Mucosa of rectum (tissue), 2 donors: ENCODE data around the gene TMEM205.
A peak's percentile ranks its signal among the peaks of the same experiment; 100 is the strongest.
"Not testable (repeated sequence)": the region's sequence is repeated elsewhere in the genome, so short reads cannot be mapped to it uniquely, and the experiment has no call there.

Experiments
- H3K27ac ChIP-seq, 2 donors: one replicate each; pipeline ENCODE4 v1.7.0; 2013; ENCODE audit warnings: inconsistent platforms in 2 of 2, low read depth in 2 of 2, low read length in 2 of 2
- H3K27me3 ChIP-seq, 2 donors: one replicate each; pipeline ENCODE4 v1.7.0; 2013; ENCODE audit warnings: low read length in 2 of 2; ENCODE audit not compliant: control insufficient read depth in 2 of 2, insufficient read depth in 2 of 2
- H3K36me3 ChIP-seq, 2 donors: one replicate each; pipeline ENCODE4 v1.7.0; 2013; ENCODE audit warnings: low read length in 2 of 2; ENCODE audit not compliant: control insufficient read depth in 2 of 2, insufficient read depth in 2 of 2
- H3K4me1 ChIP-seq, 2 donors: one replicate each; pipeline ENCODE4 v1.7.0; 2013; ENCODE audit warnings: low read length in 2 of 2, mild to moderate bottlenecking in 1 of 2; ENCODE audit not compliant: control insufficient read depth in 2 of 2, insufficient read depth in 2 of 2
- H3K4me3 ChIP-seq, 2 donors: one replicate each; pipeline ENCODE4 v1.7.0; 2013; ENCODE audit warnings: low read length in 2 of 2
- H3K9ac ChIP-seq, 2 donors: one replicate each; pipeline ENCODE4 v1.7.0; 2013; ENCODE audit warnings: low read length in 2 of 2, low read depth in 1 of 2, mild to moderate bottlenecking in 1 of 2
- H3K9me3 ChIP-seq, 2 donors: one replicate each; pipeline ENCODE4 v1.7.0; 2013; ENCODE audit warnings: low read length in 2 of 2; ENCODE audit not compliant: control insufficient read depth in 2 of 2
- donor health status: healthy.
- donor health status: Normal muscosa, but diverticular disease.

TMEM205 gene

GRCh38 chr19:11379857-11380350 lies 33.8 kb upstream of the TMEM205 start:
- Histone ChIP-seq H3K9ac (no peak overlapping the region), H3K36me3 (no peaks in the 10 kb centered on the region), H3K4me3 (peak overlapping the region; percentile 84 to 87), H3K27ac (no peak overlapping the region), H3K27me3 (peaks cover 0 to 3% of the 10 kb centered on the region in 2 donors), H3K9me3 (no peaks in the 10 kb centered on the region), H3K4me1 (peaks cover 32 to 37% of the 10 kb centered on the region in 2 donors)

- not testable (repeated sequence) for H3K9ac ChIP-seq, H3K4me3 ChIP-seq, H3K27me3 ChIP-seq, H3K27ac ChIP-seq, H3K36me3 ChIP-seq, H3K9me3 ChIP-seq
- H3K4me1 ChIP-seq = peaks cover 32 to 37% of the 10 kb centered on the region in 2 donors
Observed at GRCh38 chr19:11379269-11379845, 33.3 kb upstream of the TMEM205 start.

- Histone ChIP-seq H3K9ac (no peak overlapping the region), H3K4me1 (peaks cover 35 to 40% of the 10 kb centered on the region in 2 donors), H3K27me3 (peaks cover 0 to 3% of the 10 kb centered on the region in 2 donors), H3K36me3 (no peaks in the 10 kb centered on the region), H3K4me3 (no peak overlapping the region), H3K9me3 (no peaks in the 10 kb centered on the region), H3K27ac (no peak overlapping the region)
Observed at GRCh38 chr19:11378319-11379189, 32.5 kb upstream of the TMEM205 start.

- H3K4me1 ChIP-seq = peaks cover 34 to 35% of the 10 kb centered on the region in 2 donors
- peaks cover 0 to 3% of the 10 kb centered on the region in 2 donors for H3K27me3 ChIP-seq
- H3K9me3 ChIP-seq = no peaks in the 10 kb centered on the region
- no peaks in the 10 kb centered on the region for H3K36me3 ChIP-seq
- no peak overlapping the region for H3K9ac ChIP-seq
- no peak overlapping the region for H3K27ac ChIP-seq
- no peak overlapping the region for H3K4me3 ChIP-seq
Observed at GRCh38 chr19:11377756-11378155, 31.7 kb upstream of the TMEM205 start.

GRCh38 chr19:11377237-11377636 lies 31.2 kb upstream of the TMEM205 start:
- Histone ChIP-seq H3K4me3 (no peak overlapping the region), H3K9me3 (no peaks in the 10 kb centered on the region), H3K27ac (peak overlapping the region in 1 of 2 donors; percentile 6), H3K4me1 (peaks cover 34 to 35% of the 10 kb centered on the region in 2 donors), H3K9ac (no peak overlapping the region), H3K27me3 (peaks cover 0 to 3% of the 10 kb centered on the region in 2 donors), H3K36me3 (no peaks in the 10 kb centered on the region)

- H3K9me3 ChIP-seq = no peaks in the 10 kb centered on the region
- H3K36me3 ChIP-seq = no peaks in the 10 kb centered on the region
- peaks cover 21 to 22% of the 10 kb centered on the region in 2 donors for H3K4me1 ChIP-seq
- peak overlapping the region; percentile 81 to 91 for H3K4me3 ChIP-seq
- H3K27me3 ChIP-seq = no peaks in the 10 kb centered on the region
- H3K27ac ChIP-seq = peak overlapping the region; percentile 87 to 97
- H3K9ac ChIP-seq = peak overlapping the region; percentile 66 to 76
Observed at GRCh38 chr19:11375143-11375948, 29.3 kb upstream of the TMEM205 start.

GRCh38 chr19:11374433-11375142 lies 28.5 kb upstream of the TMEM205 start, which contains the start of gene SWSAP1:
SWSAP1 (plus strand) TSS chr19:11374666; CDS start chr19:11374681, 15 bp downstream.
- H3K9me3 ChIP-seq = no peaks in the 10 kb centered on the region
- peak within 1 kb of the TSS; percentile 96 to 97 for H3K27ac ChIP-seq
- H3K4me1 ChIP-seq = peaks cover 18 to 20% of the 10 kb centered on the region in 2 donors
- peak within 1 kb of the TSS; percentile 81 to 91 for H3K4me3 ChIP-seq
- H3K27me3 ChIP-seq = no peaks in the 10 kb centered on the region
- no peaks in the 10 kb centered on the region for H3K36me3 ChIP-seq
- H3K9ac ChIP-seq = peak within 1 kb of the TSS; percentile 88

- Histone ChIP-seq H3K27ac (peak overlapping the region; percentile 96 to 97), H3K27me3 (no peaks in the 10 kb centered on the region), H3K4me3 (peak overlapping the region; percentile 81 to 91), H3K4me1 (peaks cover 18 to 20% of the 10 kb centered on the region in 2 donors), H3K36me3 (no peaks in the 10 kb centered on the region), H3K9me3 (no peaks in the 10 kb centered on the region), H3K9ac (peak overlapping the region; percentile 88)
Observed at GRCh38 chr19:11373885-11374432, 27.9 kb upstream of the TMEM205 start.

- Histone ChIP-seq H3K4me3 (peak overlapping the region in 1 of 2 donors; percentile 81), H3K27me3 (no peaks in the 10 kb centered on the region), H3K9ac (peak overlapping the region in 1 of 2 donors; percentile 61), H3K27ac (no peak overlapping the region), H3K4me1 (peaks cover 18 to 20% of the 10 kb centered on the region in 2 donors), H3K36me3 (no peaks in the 10 kb centered on the region), H3K9me3 (no peaks in the 10 kb centered on the region)
Observed at GRCh38 chr19:11373166-11373884, 27.3 kb upstream of the TMEM205 start.
